Suprapubic skin (tissue), 4 donors: ENCODE data around the gene TRAF7. TPM values are rescaled to one million over a fixed set of nuclear protein-coding genes. Genes with fewer than 3 reads are reported as not detected.

Experiments used
- DNase-seq, 2 donors: peaks; one replicate each; pipeline ENCODE4 v3.0.0-alpha.2; 2019; ENCODE audit warnings: low spot score in 2 of 2
- H3K27ac ChIP-seq: fragments of 200-600 bp; sonication (generic); one replicate; pipeline ENCODE4 v1.5.1; 2019
- H3K27me3 ChIP-seq: fragments of 200-600 bp; sonication (generic); one replicate; pipeline ENCODE4 v1.5.1; 2019
- H3K36me3 ChIP-seq: fragments of 200-600 bp; sonication (generic); one replicate; pipeline ENCODE4 v1.5.1; 2019
- H3K4me1 ChIP-seq: fragments of 200-600 bp; sonication (generic); one replicate; pipeline ENCODE4 v1.5.1; 2019
- H3K4me3 ChIP-seq: fragments of 200-600 bp; sonication (generic); one replicate; pipeline ENCODE4 v1.5.1; 2019; ENCODE audit warnings: mild to moderate bottlenecking
- H3K9me3 ChIP-seq: fragments of 200-600 bp; sonication (generic); one replicate; pipeline ENCODE4 v1.5.1; 2019
- CTCF ChIP-seq, 2 donors: fragments of 200-600 bp in 1 of 2; fragments of 450-650 bp in 1 of 2; sonication (generic) in 1 of 2; IDR thresholded peaks; one replicate each; pipeline ENCODE4 v1.5.1; 2016 to 2019; ENCODE audit warnings: antibody characterized with exemption in 2 of 2, mild to moderate bottlenecking in 1 of 2, moderate library complexity in 1 of 2
- EP300 ChIP-seq: sonication (generic); formaldehyde crosslinking; IDR thresholded peaks from one replicate; pipeline ENCODE4 v1.6.1; 2017; ENCODE audit warnings: antibody characterized with exemption
- POLR2A ChIP-seq, 2 donors: fragments of 450-650 bp; IDR thresholded peaks; one replicate each; pipeline ENCODE4 v1.6.1; 2017; ENCODE audit warnings: antibody characterized with exemption in 2 of 2, mild to moderate bottlenecking in 2 of 2, moderate library complexity in 2 of 2
- POLR2AphosphoS5 ChIP-seq, 3 donors: sonication (generic); formaldehyde crosslinking; IDR thresholded peaks; one replicate each; pipeline ENCODE4 v1.6.1; 2017; ENCODE audit warnings: antibody characterized with exemption in 3 of 3
- WGBS: methylation state at CpG from one replicate; pipeline ENCODE4 v1.1.5; 2018; 5-methylcytosine and 5-hydroxymethylcytosine counted together
- total RNA-seq, 4 donors: library from RNA; depleted of rRNA; stranded (reverse); fragments of >200 nt; gene quantifications; one replicate each; pipeline ENCODE4 v1.1.0, GENCODE V29; 2016

Gene TRAF7
- total RNA-seq, 4 donors from 2014 or later = 53.4 to 74.7 (median 66.5) TPM

GRCh38 chr16:2206780-2207433, 51.3 kb downstream of the TRAF7 start:
- no peak overlapping the region for H3K4me3 ChIP-seq
- no peaks in the 10 kb centered on the region for H3K27me3 ChIP-seq
- peaks cover 22% of the 10 kb centered on the region for H3K4me1 ChIP-seq
- no peak for DNase-seq
- WGBS = 92% methylated on average over 16 of the region's 23 CpGs
- peaks cover 34% of the 10 kb centered on the region for H3K36me3 ChIP-seq
- H3K27ac ChIP-seq = no peak overlapping the region
- H3K9me3 ChIP-seq = no peaks in the 10 kb centered on the region
- TF ChIP-seq POLR2A (IDR thresholded peaks at IDR 0.05) (no peak), CTCF (IDR thresholded peaks at IDR 0.05) (no peak), POLR2AphosphoS5 (IDR thresholded peaks at IDR 0.05) (no peak), EP300 (no peak)

- no peak for DNase-seq
- Histone ChIP-seq H3K4me3 (no peak overlapping the region), H3K4me1 (peaks cover 32% of the 10 kb centered on the region), H3K27me3 (no peaks in the 10 kb centered on the region), H3K9me3 (no peaks in the 10 kb centered on the region), H3K36me3 (peaks cover 34% of the 10 kb centered on the region), H3K27ac (no peak overlapping the region)
- TF ChIP-seq EP300 (no peak), POLR2AphosphoS5 (IDR thresholded peaks at IDR 0.05) (no peak), POLR2A (IDR thresholded peaks at IDR 0.05) (no peak), CTCF (IDR thresholded peaks at IDR 0.05) (no peak)
- 85% methylated on average over 5 of the region's 9 CpGs for WGBS
Measured at GRCh38 chr16:2207872-2208271, 52.3 kb downstream of the TRAF7 start.

GRCh38 chr16:2208308-2208707, 52.7 kb downstream of the TRAF7 start:
- no peak for DNase-seq
- Histone ChIP-seq H3K27ac (no peak overlapping the region), H3K9me3 (no peaks in the 10 kb centered on the region), H3K4me1 (peaks cover 36% of the 10 kb centered on the region), H3K27me3 (no peaks in the 10 kb centered on the region), H3K4me3 (no peak overlapping the region), H3K36me3 (peaks cover 34% of the 10 kb centered on the region)
- 85% methylated on average over 11 of the region's 23 CpGs for WGBS
- no peak for TF ChIP-seq CTCF (IDR thresholded peaks at IDR 0.05)
- no peak for TF ChIP-seq POLR2AphosphoS5 (IDR thresholded peaks at IDR 0.05)
- no peak for TF ChIP-seq EP300
- no peak for TF ChIP-seq POLR2A (IDR thresholded peaks at IDR 0.05)

DNA sequence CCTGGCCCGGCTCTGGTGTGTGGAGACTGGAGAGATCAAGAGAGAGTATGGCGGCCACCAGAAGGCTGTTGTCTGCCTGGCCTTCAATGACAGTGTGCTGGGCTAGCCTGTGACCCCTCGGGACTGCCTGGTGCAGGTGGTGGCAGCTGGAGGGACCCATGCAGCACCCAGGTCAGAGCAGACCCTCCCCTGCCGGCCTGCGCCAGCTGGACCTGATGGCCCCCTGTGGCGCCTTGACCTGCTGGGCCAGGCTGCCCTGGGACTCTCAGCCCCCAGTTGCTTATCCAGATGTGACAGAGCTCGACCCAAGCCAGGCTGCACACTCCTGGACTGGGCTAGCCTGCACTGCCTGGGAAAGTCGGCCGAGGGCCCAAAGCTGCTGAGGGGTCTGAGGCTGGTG, 53.2 kb downstream of the TRAF7 start:
- no peaks in the 10 kb centered on the region for H3K9me3 ChIP-seq
- H3K4me3 ChIP-seq = no peak overlapping the region
- TF ChIP-seq CTCF (IDR thresholded peaks at IDR 0.05) (no peak), EP300 (no peak), POLR2AphosphoS5 (IDR thresholded peaks at IDR 0.05) (no peak)
- WGBS = no CpG with 5 or more reads among the region's 9 CpGs
- peaks cover 34% of the 10 kb centered on the region for H3K36me3 ChIP-seq
- no peak for DNase-seq
- H3K4me1 ChIP-seq = peaks cover 41% of the 10 kb centered on the region
- no peaks in the 10 kb centered on the region for H3K27me3 ChIP-seq
- H3K27ac ChIP-seq = no peak overlapping the region

- TF ChIP-seq EP300 (no peak), CTCF (IDR thresholded peaks at IDR 0.05) (no peak), POLR2AphosphoS5 (IDR thresholded peaks at IDR 0.05) (no peak), POLR2A (IDR thresholded peaks at IDR 0.05) (no peak)
- H3K4me1 ChIP-seq = peaks cover 48% of the 10 kb centered on the region
- DNase-seq = no peak
- H3K9me3 ChIP-seq = no peaks in the 10 kb centered on the region
- no peak overlapping the region for H3K4me3 ChIP-seq
- H3K27ac ChIP-seq = no peak overlapping the region
- peaks cover 34% of the 10 kb centered on the region for H3K36me3 ChIP-seq
- 80% methylated on average over 19 of the region's 29 CpGs for WGBS
- H3K27me3 ChIP-seq = no peaks in the 10 kb centered on the region
Measured at GRCh38 chr16:2209258-2210008, 53.9 kb downstream of the TRAF7 start.
